Lower lobe of right lung (tissue), 2 donors: ENCODE measurements around the gene TMEM245. TPM values are rescaled to one million over a fixed set of nuclear protein-coding genes. Genes with fewer than 3 reads are reported as not detected.

ENCODE experiments used
- ATAC-seq, 2 donors: fragments of 200-7000 bp; cut with Tn5 transposase; one replicate each; pipeline ENCODE4 v1.9.1; 2020 to 2022; ENCODE audit warnings: mild to moderate bottlenecking in 2 of 2, moderate library complexity in 2 of 2
- DNase-seq: peaks from one replicate; pipeline ENCODE4 v3.0.0-alpha.2; 2020
- H3K27ac ChIP-seq: fragments of 200-600 bp; one replicate; pipeline ENCODE4 v1.8.0; 2022
- H3K27me3 ChIP-seq: fragments of 200-600 bp; one replicate; pipeline ENCODE4 v1.8.0; 2022; ENCODE audit warnings: low read depth
- H3K36me3 ChIP-seq: fragments of 200-600 bp; one replicate; pipeline ENCODE4 v1.8.0; 2022; ENCODE audit warnings: mild to moderate bottlenecking
- H3K4me1 ChIP-seq: fragments of 200-600 bp; one replicate; pipeline ENCODE4 v1.8.0; 2022
- H3K4me3 ChIP-seq: fragments of 200-600 bp; one replicate; pipeline ENCODE4 v1.8.0; 2022; ENCODE audit warnings: mild to moderate bottlenecking
- H3K9me3 ChIP-seq: fragments of 200-600 bp; one replicate; pipeline ENCODE4 v1.8.0; 2022
- CTCF ChIP-seq: fragments of 200-600 bp; IDR thresholded peaks from one replicate; pipeline ENCODE4 v1.8.0; 2022; ENCODE audit warnings: antibody characterized with exemption, mild to moderate bottlenecking
- intact Hi-C: fragments of 100-400 bp; cut with DNase I; formaldehyde crosslinking; loops from one replicate; pipeline ENCODE4 v1.11.0; 2022
- total RNA-seq: library from RNA; stranded (reverse); fragmentation: NEBNext Ultra II Directional; extraction: Animal tissue kit (Norgen Biotek cat#: 25700); gene quantifications from one replicate; pipeline ENCODE4 v1.2.1, GENCODE V29; 2021
- donor health status: DM: no; HTN: yes; CAD: no; lungs with severe emphysema.

TMEM245 gene
- total RNA-seq, 1 donor from 2014 or later = 85.7 TPM

DNA sequence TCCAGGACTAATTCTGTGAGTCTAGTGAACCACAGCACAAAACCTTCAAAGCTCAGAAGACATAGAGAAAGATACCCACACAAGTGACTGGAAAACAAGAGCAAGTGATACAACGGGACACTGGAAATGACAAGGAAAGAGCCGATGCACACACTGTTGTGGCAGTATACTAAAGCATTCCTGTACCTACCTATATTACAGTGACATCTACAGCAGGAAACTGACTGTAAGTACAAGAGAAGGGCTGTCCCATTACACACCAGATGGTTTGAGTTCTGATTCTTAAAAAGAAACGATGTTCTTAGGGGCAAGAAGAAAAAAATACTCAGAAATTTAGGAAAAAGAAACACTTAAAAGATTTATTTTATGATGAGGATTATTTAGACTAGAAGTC lies 18.5 kb downstream of the TMEM245 start:
- DNase-seq (no peak), ATAC-seq (no peak)
- Histone ChIP-seq H3K27me3 (no peaks in the 10 kb centered on the region), H3K36me3 (peaks cover 23% of the 10 kb centered on the region), H3K9me3 (no peaks in the 10 kb centered on the region), H3K27ac (peak overlapping the region; percentile 22), H3K4me1 (peaks cover 62% of the 10 kb centered on the region), H3K4me3 (no peak overlapping the region)
- intact Hi-C loops = no loop called here
- TF ChIP-seq CTCF = no peak

DNA sequence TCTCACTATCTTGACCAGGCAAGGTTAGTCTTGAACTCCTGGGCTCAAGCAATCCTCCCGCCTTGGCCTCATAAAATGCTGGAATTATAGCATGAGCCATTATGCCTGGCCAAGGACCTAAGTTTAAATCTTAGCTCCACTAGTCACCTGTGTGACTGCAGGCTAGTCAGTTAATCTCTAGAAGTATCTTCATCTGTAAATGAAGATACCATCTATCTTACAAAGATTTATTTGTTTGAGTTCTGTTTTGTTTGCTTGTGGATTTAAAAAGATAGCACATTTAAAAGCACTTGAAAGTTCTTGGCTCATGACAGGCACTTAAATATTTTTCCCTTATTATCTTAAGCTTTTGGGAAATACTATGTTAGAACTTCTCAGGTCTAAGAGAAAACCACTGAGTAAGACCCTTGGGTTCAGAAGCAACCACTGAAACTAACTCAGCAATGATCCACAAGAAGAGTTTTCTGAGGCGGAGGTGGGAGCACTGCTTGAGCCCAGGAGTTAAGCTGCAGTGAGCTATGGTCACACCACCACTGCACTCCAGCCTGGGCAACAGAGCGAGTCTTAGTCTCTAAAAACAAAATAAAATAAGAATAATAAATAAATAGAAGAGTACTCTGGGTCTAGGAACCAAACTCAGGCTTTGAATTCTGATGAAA lies 19.1 kb downstream of the TMEM245 start:
- no peak overlapping the region for H3K4me3 ChIP-seq
- ATAC-seq (no peak), DNase-seq (no peak)
- H3K27me3 ChIP-seq = no peaks in the 10 kb centered on the region
- no peak overlapping the region for H3K27ac ChIP-seq
- intact Hi-C loops = no loop called here
- no peaks in the 10 kb centered on the region for H3K9me3 ChIP-seq
- H3K4me1 ChIP-seq = peaks cover 67% of the 10 kb centered on the region
- H3K36me3 ChIP-seq = peaks cover 24% of the 10 kb centered on the region
- TF ChIP-seq CTCF = no peak

GRCh38 chr9:109098960-109099308 lies 20.8 kb downstream of the TMEM245 start:
- H3K27me3 ChIP-seq = no peaks in the 10 kb centered on the region
- ATAC-seq (no peak), DNase-seq (no peak)
- H3K27ac ChIP-seq = peak overlapping the region; percentile 46
- peaks cover 83% of the 10 kb centered on the region for H3K4me1 ChIP-seq
- H3K4me3 ChIP-seq = no peak overlapping the region
- H3K36me3 ChIP-seq = peaks cover 19% of the 10 kb centered on the region
- no peaks in the 10 kb centered on the region for H3K9me3 ChIP-seq
- no peak for TF ChIP-seq CTCF
- intact Hi-C loops = no loop called here

DNA sequence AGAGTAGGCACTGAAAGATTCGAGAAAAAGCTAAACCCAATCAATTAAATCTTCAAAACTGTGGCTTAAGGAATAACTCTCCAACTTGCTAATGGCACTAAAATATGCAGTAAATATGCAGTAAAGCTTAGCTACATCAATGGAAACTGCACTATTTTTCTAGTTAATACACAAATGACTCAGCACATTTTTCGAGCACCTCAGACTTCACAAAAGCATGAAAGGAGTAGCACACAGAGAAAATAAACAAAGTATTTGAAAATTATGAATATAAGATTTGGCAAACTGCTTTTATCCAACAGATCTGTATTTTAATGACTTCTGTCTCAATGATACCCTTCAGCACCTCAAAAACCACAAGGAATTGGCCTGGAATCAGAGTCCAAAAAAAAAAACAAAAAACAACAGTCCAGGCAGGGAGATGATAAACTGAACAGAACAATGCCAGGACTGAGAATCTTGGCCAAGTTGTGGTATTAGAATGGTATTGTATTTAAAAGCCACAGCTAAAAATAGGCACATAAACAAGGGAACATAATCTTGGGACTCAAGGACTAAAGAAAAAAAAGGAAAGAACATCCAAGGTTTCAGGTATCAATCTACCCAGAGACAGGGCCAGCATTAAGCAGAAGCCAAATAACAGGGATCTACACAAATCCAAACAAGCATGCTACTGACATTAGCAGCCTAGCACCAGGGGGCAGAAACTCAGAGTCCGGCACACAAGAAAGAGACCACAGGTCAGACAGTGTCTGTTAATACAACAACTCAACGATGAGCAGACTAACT lies 21.4 kb downstream of the TMEM245 start:
- DNase-seq (no peak), ATAC-seq (peak; percentile 20 to 45)
- no peaks in the 10 kb centered on the region for H3K9me3 ChIP-seq
- peaks cover 14% of the 10 kb centered on the region for H3K36me3 ChIP-seq
- H3K27me3 ChIP-seq = no peaks in the 10 kb centered on the region
- H3K27ac ChIP-seq = peak overlapping the region; percentile 46
- no peak overlapping the region for H3K4me3 ChIP-seq
- H3K4me1 ChIP-seq = peaks cover 83% of the 10 kb centered on the region
- intact Hi-C loops = no loop called here
- TF ChIP-seq CTCF = no peak

- Histone ChIP-seq H3K36me3 (peaks cover 26% of the 10 kb centered on the region), H3K27ac (no peak overlapping the region), H3K4me3 (no peak overlapping the region), H3K9me3 (no peaks in the 10 kb centered on the region), H3K27me3 (no peaks in the 10 kb centered on the region), H3K4me1 (peaks cover 78% of the 10 kb centered on the region)
- intact Hi-C loops = no loop called here
- no peak for TF ChIP-seq CTCF
- no peak for ATAC-seq
- DNase-seq = no peak
Observed at GRCh38 chr9:109097146-109097545, 22.6 kb downstream of the TMEM245 start.
